Measurements from ENCODE around the gene AZIN2. TPM values are rescaled to one million over a fixed set of nuclear protein-coding genes. Genes with fewer than 3 reads are reported as not detected.

The AZIN2 gene
- total and polyA plus RNA-seq, 2 of the 8 experiments (the other 6 are each of a cell fraction or from before 2014, with no cell fraction given): 0.22 to 0.91 TPM

DNA sequence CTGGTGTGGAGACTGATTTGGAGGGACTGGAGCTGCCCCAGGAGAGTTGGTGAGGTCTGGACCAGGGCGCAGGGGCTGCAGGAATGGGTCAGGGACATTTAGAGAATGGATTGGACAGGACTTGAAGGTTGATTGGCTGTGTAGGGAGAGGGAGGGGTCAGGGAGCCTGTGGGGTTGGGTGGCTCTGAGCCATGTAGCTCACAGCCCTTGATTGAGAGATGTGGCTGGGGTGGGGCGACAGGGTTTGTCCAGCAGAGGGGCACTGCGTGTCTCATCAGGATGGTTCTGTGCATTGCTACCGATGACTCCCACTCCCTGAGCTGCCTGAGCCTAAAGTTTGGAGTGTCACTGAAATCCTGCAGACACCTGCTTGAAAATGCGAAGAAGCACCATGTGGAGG is 12.1 kb downstream of the AZIN2 start:
- TF ChIP-seq CTCF (IDR thresholded peaks at IDR 0.05; ENCODE audit: control extremely low read depth in 1 of 3, insufficient read depth in 1 of 3, low read depth in 1 of 3, low read length in 3 of 3) (peak; percentile 9 to 25 (median 13); a peak in 3 of 4 replicates), CHD2 (IDR thresholded peaks at IDR 0.05; ENCODE audit: low read length) (no peak), PHF8 (conservative IDR thresholded peaks at IDR 0.05; ENCODE audit: low read depth, low read length) (no peak), RAD21 (IDR thresholded peaks at IDR 0.05 in 1 of 2, conservative IDR thresholded peaks at IDR 0.05 in 1 of 2; ENCODE audit: low read depth in 2 of 2, low read length in 2 of 2) (0 out of 4 replicates have a peak, but pooled peaks of 1 of the 2 experiments have one; percentile 2), RXRA (IDR thresholded peaks at IDR 0.05; ENCODE audit: insufficient read depth, low read depth, low read length) (no peak)
- CTCF ChIA-PET (ENCODE audit: partially characterized antibody): interaction anchor here (0.6 to 3.0 kb wide), 13 partner anchors 9 to 275 kb away, joined by 3 to 11 read pairs (median 3); partner anchors contain the start of genes AZIN2 and HPCA
- Histone ChIP-seq H2BK20ac (ENCODE audit: low read length) (no peak overlapping the region), H2AK5ac (ENCODE audit: low read depth, low read length) (no peak overlapping the region; the same call in 1 of the 2 replicates), H3K9me3 (ENCODE audit: insufficient read depth in 2 of 2, low read depth in 1 of 2, low read length in 1 of 2) (no peaks in the 10 kb centered on the region), H3K23me2 (ENCODE audit: low read depth, low read length) (no peaks in the 10 kb centered on the region), H3K23ac (ENCODE audit: insufficient read length) (no peak overlapping the region), H4K5ac (ENCODE audit: insufficient read length, low read depth, low read length) (no peak overlapping the region), H3K27ac (ENCODE audit: low read depth, low read length) (no peak overlapping the region), H4K91ac (replicated peaks; ENCODE audit: insufficient read length, low read length) (peak overlapping the region; percentile 12), H3K4ac (replicated peaks; ENCODE audit: insufficient read length, low read depth, low read length) (no peak overlapping the region), H2AFZ (ENCODE audit: low read length) (no peak overlapping the region), H3K14ac (ENCODE audit: insufficient read length) (no peak overlapping the region), H2BK5ac (ENCODE audit: low read depth, low read length) (no peak overlapping the region), H2BK15ac (ENCODE audit: low read length) (no peak overlapping the region), H3K79me1 (ENCODE audit: low read depth, low read length) (no peaks in the 10 kb centered on the region), H3K4me1 (replicated peaks in 1 of 4; ENCODE audit: control insufficient read depth in 3 of 4, insufficient read depth in 4 of 4, low read length in 3 of 4) (no peaks in the 10 kb centered on the region), H2BK12ac (ENCODE audit: low read depth, low read length) (no peak overlapping the region), H3K27me3 (replicated peaks in 1 of 4; ENCODE audit: control insufficient read depth in 3 of 4, extremely low read depth in 1 of 4, insufficient read depth in 3 of 4, low read length in 3 of 4) (no peaks in the 10 kb centered on the region), H4K8ac (ENCODE audit: extremely low read depth, insufficient read depth, low read length) (0 out of 2 replicates have a peak overlapping the region, but pooled peaks have one; percentile 66), H2BK120ac (replicated peaks; ENCODE audit: low read depth, low read length) (no peak overlapping the region), H3K36me3 (ENCODE audit: control insufficient read depth in 2 of 4, insufficient read depth in 4 of 4, low read length in 3 of 4) (no peaks in the 10 kb centered on the region), H3K18ac (ENCODE audit: extremely low read depth, low read length) (no peak overlapping the region), H4K20me1 (replicated peaks in 1 of 2; ENCODE audit: control insufficient read depth in 1 of 2, insufficient read depth in 2 of 2, low read length in 2 of 2) (no peaks in the 10 kb centered on the region), H3K4me2 (ENCODE audit: insufficient read depth in 1 of 2, low read depth in 2 of 2, low read length in 2 of 2) (no peak overlapping the region), H3K56ac (replicated peaks; ENCODE audit: insufficient read length, low read depth, low read length) (no peak overlapping the region), H3K9ac (replicated peaks in 1 of 4; ENCODE audit: extremely low read depth in 1 of 4, low read depth in 3 of 4, low read length in 3 of 4) (no peak overlapping the region), H3K79me2 (ENCODE audit: control insufficient read depth in 1 of 2, insufficient read depth in 2 of 2, low read length in 2 of 2) (no peaks in the 10 kb centered on the region), H3K4me3 (ENCODE audit: extremely low read depth in 1 of 4, insufficient read depth in 2 of 4, low read depth in 3 of 4, low read length in 4 of 4) (no peak overlapping the region)
- 86% methylated on average over 5 of the region's 5 CpGs; no CpG with 5 or more reads in 1 of the 2 experiments for WGBS, 2 experiments (ENCODE audit: extremely low coverage in 1 of 2, insufficient coverage in 1 of 2, insufficient read length in 1 of 2, insufficient replicate concordance in 2 of 2, low coverage in 1 of 2, low lambda C conversion rate in 2 of 2, missing lambda C conversion rate in 1 of 2)
- FAIRE-seq (no peak), DNase-seq (ENCODE audit: low read depth in 1 of 2, low spot score in 2 of 2) (no peak)
- POLR2A ChIA-PET (ENCODE audit: partially characterized antibody): no interaction called here

All from H1 (cell line).